Hematopoietic multipotent progenitor cell treated with erythropoietin and hydrocortisone succinate and interleukin-3 and kit ligand, for 4 days (in vitro differentiated cells): ENCODE results near the gene HAUS7.

Source experiments
- DNase-seq: peaks from one replicate; pipeline ENCODE4 v3.0.0-alpha.2; 2015

The HAUS7 gene

DNA sequence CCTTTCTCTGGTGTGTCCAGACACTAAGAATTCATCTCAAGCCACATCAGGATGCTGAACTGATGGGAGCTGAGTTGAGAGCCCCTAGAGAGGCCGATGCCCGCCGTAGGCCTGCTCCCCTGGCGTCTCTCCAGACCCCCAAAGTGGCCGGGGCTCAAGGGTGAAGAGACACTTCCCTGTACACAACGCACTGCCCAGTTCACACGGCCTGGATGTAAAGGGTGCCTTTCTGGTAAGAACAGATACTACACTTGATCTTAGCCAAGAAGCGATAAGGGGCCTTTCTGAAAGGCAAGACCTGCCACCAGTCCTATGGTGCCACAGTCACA, 19.5 kb downstream of the HAUS7 start:
- no peak for DNase-seq

DNA sequence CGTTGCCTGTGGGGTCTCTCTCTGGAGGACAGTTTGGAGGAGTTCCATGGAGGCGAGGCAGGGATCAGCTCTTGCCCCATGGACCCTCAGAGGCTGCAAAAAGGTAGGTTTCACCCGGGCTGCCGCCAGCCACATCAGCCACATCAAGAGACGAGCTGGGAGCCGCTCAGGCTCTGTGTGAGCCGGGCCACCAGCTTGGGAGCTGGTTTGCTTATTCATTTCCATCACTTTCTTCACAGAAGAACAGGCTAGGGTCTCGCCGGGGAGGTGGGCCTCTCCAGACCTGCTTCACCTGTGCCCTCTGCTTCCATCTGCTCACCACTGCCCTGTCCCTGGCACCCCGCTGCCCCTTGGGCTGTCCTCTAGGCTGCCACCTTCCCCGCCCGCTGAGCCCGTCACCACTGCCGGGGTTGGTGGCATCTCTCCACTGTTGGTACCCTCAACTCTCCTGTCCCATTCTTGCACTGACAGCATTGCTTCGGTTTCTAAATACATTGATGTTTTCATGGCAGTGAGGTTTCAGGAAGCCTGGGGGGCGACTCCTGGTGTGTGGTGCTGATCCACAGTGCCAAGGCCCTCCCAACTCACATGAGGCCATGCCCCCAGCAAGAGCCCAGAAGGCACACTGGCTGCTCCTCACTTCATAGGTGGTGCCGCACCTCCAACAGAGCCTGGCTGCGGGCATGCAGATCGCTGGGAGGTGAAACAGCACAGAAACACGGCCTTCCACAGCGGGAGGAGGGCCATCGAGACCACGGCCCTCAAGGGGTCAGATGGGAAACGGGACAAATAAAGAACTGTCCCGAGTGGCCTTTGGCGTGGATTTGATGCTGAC, 20.0 kb downstream of the HAUS7 start:
- no peak for DNase-seq

DNA sequence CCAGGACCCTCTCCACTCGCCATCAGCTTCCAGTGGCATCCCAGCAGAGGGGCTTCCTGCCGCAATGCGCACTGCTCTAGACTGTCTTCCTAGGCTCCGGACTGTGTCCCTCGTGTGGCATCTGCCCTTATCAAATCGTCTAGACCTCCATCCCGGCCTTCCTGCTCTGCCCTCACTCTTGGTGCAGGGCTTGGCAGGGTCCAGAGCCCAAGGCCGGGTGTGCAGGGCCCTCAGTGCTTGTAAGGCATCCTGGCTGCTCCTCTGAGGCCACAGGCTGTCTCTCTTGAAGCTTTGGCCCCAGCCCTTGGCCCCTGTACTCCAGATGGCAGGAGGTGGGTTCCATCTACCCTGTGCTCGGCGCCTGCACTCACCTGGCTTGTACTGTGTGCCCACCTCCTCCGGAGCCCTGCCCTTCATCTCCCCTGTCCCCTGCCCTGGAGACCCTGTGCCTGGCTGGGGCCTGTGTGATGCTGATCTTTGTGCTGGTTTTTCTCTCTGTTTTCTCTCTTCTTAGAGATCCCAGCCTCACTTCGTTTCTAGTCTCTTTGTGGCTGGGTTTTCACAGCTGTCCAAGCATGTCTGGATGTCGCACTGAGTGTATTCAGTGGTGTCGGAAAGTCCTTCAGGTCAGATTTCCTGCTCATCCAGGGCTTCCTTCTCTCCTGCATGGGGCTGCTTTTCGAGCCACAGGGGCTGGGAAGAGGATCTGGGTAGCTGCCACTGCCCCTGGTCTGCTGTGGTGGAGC, 20.8 kb downstream of the HAUS7 start:
- DNase-seq = no peak

DNA sequence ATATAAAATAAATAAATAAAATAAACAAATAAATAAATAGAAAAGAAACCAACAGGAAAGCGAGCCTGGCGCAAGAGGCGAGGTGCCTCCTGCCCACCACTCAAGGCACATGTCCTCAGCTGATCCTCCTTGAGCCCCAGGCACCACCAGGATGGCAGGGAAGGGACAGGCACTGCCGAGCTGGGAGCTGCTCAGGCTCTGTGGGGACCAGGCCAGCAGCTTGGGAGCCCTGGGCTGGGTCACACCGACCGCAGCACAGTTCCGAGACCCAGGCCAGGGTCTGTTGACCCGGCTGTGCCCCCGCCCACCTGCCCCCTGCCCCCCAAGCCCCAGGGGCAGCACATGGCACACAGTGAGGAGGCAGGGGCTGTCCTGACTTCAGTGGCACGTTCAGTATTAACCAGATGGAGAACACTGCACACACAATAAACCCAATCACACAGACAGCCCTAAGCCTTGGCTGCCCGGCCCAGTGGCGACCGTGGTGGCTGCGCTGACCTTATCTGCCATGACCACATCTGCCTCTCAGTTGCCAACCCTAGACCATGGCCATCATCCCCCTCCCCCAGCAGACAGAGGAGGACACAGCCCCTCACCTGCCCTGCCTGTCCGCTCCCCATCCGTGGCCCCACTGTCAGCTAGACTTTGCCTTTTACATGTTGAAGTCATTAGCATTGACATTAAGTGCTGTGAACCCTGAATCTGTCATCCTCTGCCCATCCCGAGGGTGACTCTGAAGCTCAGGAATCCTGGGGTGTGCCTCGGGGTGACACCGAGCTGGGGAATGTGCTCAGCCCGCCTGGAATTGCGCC, 21.6 kb downstream of the HAUS7 start:
- no peak for DNase-seq

DNA sequence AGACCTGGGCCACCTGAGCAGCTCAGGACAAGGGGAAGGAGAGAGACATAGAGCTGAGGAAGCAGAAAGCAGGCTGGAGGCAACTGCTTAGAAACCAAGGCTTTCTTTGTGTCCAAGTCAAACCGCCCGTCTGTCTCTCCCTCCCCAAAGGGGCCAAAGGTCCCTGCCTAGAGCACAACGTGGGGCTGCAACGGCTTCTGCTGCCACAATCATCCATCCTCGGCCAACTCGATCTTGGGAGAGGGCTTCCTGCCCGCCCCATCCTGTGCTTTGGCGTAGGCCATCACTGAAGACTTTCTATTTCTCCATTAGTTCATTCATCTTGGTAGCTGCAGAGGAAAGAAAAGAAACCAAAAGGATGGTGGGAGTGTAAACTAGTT, 22.8 kb downstream of the HAUS7 start:
- DNase-seq = no peak

DNA sequence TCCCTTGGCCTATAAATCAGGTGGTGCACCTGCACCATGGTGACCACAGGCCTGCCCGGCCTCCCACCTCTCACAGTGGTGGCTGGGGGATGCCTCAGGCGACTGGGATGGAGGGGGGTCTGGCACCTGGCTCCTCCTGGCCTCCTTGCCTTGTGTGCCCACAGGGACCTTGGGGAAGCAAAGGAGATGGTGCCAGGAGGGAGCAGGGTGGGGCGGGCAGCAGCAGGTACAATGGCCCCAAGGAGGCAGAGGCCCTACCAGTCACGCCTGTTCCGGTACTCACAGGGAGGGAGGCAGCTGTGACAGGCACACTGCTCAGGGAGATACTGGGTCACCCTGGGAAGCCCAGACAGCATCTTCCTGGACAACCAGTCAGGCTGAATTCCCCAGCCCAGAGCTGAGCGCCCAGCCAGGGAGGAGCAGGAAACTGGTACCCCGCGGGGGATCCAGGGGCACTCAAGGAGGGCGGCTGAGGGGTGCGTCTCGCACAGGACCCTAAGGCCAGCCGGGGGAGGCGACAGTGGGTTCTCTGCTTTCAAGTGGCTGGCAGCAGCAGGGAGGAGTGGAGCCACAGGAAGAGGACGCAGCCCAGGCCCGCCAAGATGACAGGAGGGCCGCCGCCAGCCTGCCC, 23.3 kb downstream of the HAUS7 start:
- no peak for DNase-seq

DNA sequence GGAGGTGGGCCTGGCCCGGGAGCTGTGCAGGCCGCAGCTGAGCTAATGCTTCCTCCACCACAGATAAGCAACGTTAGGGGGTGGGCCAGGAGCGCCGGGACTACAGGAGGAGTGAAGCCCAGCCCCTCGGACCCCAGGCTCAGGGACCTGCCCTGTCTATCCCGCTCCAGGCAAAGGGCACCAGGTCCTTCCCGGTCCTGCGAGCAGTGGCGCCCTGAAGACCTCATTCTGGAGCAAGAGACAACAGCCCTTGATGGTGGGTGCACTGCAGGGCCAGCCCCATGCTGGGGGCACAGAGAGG, 23.8 kb downstream of the HAUS7 start:
- no peak for DNase-seq

DNA sequence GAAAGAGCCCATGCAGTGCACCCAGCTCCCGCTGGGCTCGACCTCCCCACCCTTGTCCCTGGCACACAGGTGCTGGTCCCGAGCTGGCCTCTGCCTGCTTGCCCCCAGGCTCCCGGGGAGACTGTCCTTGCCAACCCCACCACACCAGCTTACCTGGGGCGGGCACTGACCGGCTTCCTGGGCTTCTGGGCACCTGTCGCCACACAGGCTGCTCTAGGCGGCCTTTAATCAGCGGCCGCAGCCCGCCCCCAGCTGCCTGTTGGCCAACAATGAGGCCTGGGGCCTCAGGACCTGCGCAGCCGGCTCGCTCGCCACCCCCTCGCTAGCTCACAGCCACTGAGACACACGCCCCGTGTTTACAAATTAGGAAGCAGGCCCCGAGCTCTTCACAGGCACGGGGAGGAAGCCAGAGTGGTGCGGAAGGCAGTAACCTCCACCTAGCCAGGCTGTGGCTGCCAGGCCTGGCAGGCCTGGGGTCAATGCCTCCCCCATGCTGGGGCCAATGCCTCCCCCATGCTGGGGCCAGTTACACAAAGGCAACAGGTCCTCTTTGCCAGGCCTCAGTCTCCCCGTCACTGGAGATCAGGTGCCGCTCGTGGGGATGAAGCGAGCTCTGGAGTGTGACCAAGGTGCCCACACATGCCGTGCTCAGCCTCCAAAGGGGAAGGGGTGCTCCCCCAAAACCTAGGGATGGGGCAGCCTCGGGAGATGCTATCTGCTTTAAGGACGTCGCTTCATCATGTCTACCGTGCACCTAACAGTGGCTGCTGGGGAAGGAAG, 24.3 kb downstream of the HAUS7 start, which contains the start of gene TREX2:
Gene TREX2 (minus strand): TSS at position 201 of the 780 bp plus-strand sequence. CDS start 626 bp downstream, outside the sequence.
- peak; percentile 5 for DNase-seq

DNA sequence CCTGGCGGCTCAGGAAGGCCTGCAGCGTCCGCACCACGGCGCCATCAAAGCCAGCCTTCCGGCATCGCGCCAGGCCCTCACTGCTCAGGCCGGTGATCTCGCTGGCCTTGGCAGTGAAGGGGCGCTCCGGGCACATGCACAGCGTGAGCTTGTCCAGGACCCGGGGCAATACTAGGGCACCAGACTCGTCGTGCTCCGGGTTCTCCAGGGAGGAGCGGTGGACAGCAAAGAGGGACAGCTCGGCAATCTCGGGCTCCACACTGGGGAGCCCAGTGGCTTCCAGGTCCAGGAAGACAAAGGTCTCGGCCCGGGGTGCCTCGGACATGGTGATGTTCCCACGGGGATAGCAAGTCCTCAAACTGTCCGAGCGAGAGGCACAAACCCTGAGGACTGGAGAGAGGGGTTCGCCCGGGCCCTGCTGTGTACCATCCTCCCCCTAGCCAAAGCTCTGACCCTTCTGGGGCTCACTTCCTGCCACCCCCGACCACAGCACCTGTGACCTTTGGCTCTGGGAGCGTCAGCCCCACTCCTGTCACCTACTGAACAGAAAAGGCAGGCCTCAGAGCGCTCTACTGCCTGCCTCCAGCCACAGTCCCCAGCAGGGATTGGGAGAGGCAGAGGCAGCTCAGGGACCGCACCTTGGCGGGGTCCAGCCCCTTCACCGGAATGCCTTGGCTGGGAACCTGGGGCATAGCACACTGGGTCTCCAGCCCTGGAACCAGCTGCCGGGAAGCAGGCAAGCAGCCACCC, 25.1 kb downstream of the HAUS7 start:
- no peak for DNase-seq

DNA sequence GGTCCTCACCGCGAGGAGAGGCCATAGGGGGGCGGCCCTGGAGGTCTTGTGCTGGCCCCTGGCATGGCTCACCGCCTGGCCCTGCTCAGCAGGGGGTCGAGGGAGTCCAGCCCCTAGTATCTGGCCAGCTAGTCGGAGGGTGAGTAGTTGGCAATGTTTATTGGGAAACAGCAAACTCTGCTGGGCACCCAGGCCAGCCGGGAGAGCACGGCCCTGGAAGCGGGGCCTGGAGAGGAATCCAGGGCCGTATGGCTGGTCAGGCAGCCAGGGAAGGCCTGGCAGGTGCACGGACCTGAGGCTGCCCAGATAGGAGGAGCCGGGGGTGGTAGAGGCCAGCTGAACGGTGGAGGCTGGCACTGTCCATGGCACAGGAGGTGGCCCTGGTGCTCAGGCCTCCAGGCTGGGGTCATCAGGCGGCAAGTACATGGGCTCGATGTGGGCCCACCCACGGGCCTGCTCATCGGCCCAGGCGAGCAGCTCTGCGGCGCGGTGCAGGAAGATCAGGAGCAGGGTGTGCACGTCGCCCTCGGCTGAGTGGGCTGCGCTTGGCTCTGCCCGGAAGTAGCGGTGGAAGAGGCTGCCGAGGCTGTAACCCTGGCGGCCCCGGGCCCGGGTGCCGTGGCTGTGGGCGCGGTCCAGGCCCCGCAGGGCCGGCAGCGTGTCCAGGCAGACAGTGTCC, 25.9 kb downstream of the HAUS7 start:
- no peak for DNase-seq

DNA sequence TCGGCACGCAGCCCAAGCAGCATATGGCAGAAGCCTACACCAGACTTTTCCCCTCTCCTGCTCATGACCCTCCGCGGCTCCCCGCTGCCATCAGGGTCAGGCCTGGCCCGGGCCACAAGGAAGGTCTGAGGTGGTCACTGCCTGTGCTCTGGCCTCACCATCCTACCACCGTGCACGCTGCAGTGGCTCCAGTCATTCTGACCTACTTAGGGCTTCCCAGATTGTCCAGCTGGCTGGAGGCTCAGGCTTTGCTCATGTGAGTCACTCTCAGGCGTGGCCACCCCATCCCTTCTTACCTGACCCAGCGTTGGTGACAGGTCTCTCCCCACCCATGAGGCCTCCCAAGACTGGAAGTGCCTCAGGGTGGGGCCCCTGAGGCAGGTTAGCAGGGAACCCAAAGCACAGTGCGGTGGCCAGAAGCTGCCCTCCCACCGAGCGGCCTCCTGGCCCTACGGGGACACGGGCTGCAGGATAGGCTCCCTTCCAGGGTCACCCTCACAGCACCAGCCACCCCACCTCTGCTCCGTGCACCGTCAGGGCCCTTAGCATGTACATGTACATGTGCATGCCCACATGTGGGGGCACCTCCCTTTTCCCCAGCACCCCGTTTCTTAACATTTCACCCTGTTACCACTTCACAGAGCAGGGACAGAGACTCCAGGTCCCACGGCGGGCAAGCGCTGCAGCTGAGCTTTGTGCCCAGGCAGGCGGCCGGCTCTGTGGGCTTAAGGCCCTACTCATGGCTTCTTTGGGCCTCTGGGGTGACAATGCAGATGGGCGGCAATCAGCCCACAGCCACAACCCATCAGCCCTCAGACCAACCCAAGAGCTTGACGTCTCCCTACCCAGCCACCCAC, 26.7 kb downstream of the HAUS7 start:
- no peak for DNase-seq

DNA sequence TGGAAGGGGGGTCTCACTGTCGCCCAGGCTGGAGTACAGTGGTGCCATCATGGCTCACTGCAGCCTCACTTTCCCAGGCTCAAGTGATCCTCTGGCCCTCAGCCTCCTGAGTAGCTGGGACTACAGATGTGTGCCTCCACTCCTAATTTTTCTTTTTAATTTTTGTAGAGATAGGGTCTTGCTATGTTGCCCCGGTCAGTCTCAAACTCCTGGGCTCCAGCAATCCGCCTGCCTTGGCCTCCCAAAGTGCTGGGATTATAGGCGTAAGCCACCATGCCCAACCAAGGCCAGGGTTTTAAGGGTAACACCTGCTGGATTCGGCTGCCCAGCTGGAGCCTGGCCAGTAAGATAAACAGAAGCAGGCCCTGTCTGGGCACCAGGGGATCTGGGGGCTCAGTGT, 27.9 kb downstream of the HAUS7 start:
- no peak for DNase-seq

DNA sequence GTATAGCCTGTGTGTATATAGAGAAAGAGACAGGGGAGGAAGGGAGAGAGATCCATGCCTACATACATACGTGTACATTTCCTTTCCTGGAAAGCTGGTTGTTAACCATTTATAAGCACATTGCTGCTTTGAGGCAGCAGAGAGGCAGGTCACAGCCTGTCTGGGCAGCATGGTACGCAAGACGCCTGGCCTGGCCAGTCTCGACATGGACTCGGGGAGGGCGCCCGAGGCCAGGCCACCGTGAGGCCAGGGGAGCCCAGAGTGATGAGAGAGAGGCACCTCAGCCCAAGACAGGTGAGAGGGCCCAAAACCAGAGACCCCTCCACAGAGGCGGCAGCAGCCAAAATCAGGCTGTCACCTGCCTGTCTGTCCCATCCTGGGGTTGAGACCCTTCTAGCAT, 28.4 kb downstream of the HAUS7 start:
- DNase-seq = no peak

DNA sequence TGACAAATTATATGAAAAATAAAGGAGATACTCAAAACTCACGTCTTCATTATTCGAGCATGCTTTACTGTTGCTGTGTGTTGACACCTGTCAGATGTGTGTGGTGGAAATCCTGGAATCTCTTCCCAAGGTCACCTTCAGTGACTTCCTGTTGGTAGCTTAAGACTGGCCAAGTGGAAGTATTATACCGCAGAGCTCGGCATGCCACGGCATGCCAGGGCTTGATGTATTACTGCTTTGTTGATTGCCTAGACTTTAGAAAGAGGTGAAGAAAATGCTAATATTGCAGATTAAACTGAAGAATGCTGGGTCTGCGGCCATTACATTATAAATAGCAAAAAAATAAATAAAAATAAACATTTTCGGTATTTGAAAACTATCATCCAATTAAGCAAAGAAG, 29.1 kb downstream of the HAUS7 start:
- DNase-seq = no peak

DNA sequence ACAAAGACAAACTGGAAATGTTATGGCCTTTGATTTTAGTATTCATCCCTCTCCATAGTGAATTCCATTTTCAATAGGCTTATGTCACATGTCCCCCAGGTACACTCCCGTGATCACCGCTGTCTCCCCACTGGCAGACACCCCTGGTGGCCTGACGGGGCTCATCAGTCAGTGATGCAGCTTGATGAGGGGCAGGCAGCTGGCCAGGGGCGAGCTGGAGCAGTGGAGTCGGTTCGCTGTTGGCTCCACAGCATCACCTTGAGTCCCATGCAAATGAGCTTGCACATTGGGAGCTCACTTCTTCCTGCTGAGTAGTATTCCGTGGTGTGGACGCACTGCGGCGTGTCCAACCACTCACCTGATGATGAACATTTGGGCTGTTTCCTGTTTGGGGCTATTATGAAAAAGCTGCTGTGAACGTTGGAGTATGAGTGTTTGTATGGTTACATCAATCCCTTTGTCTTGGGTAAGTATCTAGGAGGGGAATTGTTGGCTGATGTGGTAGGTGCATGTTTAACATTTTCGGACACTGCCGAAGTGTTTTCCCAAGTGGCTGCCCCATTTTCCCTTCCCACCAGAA, 29.7 kb downstream of the HAUS7 start:
- no peak for DNase-seq

DNA sequence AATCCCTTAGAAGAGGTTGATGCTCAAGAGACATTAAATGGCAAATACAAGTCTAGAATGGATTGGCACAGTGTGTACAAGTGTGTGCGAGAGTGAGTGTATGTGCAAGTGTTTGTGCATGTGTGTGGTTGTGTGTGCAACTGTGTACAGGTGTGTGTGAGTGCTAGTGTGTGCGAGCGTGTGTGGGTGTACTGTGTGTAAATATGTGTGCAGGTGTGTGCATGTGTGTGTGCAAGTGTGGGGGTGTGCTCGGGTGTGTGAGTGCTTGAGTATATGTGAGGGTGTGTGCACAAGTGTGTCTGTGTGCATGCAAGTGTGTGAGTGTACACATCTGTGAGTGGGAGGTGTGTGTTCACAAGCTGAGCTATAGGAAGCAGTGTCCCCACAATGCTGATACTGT, 30.4 kb downstream of the HAUS7 start:
- no peak for DNase-seq

DNA sequence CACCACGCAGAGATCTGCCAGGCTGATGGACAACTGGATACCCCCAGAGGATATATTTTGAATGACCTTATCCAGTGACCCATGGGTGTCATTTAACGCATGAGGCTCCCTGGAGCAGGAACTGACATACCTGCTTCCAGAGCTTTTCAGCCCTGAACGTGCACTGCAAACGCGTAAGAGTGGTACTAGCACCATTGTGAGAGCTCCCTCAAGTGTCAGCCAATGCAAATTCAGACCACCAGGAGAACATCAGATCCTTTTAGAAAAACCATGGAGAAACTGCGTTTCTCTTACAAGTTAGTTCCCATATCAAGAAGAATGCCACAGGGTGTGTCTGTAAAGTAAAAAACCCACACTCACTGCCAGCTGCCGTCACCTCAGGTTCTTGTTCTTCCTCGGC, 31.8 kb downstream of the HAUS7 start:
- DNase-seq = peak; percentile 45

DNA sequence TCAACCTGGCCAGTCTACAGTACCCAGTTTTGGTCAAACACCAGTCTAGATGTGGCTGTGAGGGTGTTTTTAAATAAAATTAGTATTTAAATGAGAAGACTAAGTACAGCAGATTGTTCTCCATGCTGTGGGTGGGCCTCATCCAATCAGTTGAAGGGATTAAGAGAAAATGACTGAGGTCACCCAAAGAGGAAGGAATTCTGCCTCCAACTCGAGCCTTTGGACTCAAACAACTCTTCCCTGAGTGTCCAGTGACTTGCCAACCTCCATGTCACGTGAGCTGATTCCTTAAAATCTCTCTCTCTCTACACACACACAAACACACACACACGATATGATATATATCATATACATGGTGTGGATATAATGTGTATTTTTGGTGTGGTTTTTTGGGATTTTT, 34.5 kb downstream of the HAUS7 start:
- no peak for DNase-seq

DNA sequence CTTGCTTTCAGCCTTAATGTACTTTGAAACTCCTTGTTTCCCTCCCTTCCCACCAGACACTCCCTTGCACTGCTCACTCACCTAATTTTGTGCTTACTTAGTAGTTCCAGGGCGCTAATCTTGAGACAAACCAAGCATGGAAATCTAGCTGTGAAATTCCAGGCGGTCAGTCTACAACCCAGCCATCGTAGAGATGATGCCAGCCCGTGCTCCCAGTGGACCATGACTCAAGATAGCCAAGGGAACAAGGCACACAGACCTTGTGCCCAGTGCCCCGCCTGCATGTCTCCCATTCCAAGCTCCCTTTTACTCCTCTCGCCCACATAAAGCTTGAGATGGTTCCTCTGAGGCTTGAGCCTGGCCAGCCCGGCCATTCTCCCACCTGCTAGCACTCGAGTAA, 35.6 kb downstream of the HAUS7 start:
- no peak for DNase-seq

DNA sequence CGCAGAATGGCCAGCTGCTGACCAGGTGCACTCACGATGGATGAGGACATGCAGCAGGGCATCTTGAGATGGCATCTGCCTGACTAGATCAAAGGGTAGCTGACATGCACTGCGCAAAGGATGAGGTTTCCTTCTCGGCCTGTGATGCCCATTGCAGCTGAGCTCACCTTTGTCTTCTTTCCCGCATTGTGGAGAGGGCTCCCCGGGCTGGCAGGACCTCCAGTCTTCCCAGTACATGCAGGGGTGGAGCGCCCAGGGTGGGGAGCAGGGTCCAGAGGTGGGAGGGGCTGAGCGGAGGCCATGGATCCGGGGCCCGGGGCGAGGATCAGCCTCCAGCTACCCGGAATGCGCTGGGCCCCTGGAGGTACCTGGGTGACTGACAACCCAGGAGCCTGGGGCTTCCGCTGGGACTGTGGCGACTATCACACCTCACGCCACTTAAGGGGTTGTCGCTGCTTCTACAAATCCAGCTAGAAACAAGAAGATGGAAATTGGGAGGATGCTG, 36.5 kb downstream of the HAUS7 start:
- no peak for DNase-seq
